Osteocyte (in vitro differentiated cells): ENCODE measurements around the gene BCL3. TPM values are rescaled to one million over a fixed set of nuclear protein-coding genes. Genes with fewer than 3 reads are reported as not detected.

Source experiments
- DNase-seq: peaks from one replicate; pipeline ENCODE4 v3.0.0; 2021; ENCODE audit warnings: mixed read lengths; ENCODE audit not compliant: unreplicated experiment; ENCODE audit errors: extremely low spot score
- H3K27ac Mint-ChIP-seq: one replicate; pipeline ENCODE4 v1.8.0; 2021; ENCODE audit warnings: mild to moderate bottlenecking, mixed read lengths; ENCODE audit not compliant: unreplicated experiment
- H3K27me3 Mint-ChIP-seq: one replicate; pipeline ENCODE4 v1.8.0; 2021; ENCODE audit warnings: mixed read lengths; ENCODE audit not compliant: unreplicated experiment
- H3K36me3 Mint-ChIP-seq: one replicate; pipeline ENCODE4 v1.8.0; 2021; ENCODE audit warnings: mixed read lengths; ENCODE audit not compliant: unreplicated experiment
- H3K4me1 Mint-ChIP-seq: one replicate; pipeline ENCODE4 v1.8.0; 2021; ENCODE audit warnings: mixed read lengths; ENCODE audit not compliant: unreplicated experiment
- H3K4me3 Mint-ChIP-seq: one replicate; pipeline ENCODE4 v1.8.0; 2021; ENCODE audit warnings: mild to moderate bottlenecking, moderate library complexity, mixed read lengths; ENCODE audit not compliant: unreplicated experiment
- H3K9me3 Mint-ChIP-seq: one replicate; pipeline ENCODE4 v1.8.0; 2021; ENCODE audit warnings: mixed read lengths; ENCODE audit not compliant: unreplicated experiment
- total RNA-seq: library from RNA; stranded (reverse); gene quantifications from 2 replicates; pipeline ENCODE4 v1.2.1, GENCODE V29; 2021
- TF ChIP-seq, protein P1 (sequence below): fragments of 200-600 bp; sonication (generic); IDR thresholded peaks from 2 replicates; pipeline ENCODE4 v1.5.0; 2021; ENCODE audit warnings: antibody characterized with exemption, mild to moderate bottlenecking, moderate library complexity

The BCL3 gene
- total RNA-seq, 1 donor from 2014 or later = 15.3 TPM

DNA sequence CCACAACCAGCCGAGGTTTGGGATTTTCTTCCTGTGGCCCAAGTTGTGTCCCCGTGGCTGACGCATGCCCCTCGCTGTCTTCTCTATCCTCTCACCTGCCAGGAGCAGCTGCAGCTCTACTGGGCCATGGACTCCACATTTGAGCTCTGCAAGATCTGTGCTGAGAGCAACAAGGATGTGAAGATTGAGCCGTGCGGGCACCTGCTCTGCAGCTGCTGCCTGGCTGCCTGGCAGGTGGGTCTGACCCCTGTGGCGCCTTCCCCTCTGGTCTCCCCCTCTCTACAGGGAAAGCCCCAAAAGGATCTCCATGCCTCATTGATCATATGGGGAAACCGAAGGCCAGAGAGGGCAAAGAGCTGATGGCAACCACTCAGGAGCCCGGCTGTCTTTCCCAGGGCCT is 43.8 kb downstream of the BCL3 start:
- H3K27ac Mint-ChIP-seq = no peak overlapping the region
- TF ChIP-seq, protein P1, sequence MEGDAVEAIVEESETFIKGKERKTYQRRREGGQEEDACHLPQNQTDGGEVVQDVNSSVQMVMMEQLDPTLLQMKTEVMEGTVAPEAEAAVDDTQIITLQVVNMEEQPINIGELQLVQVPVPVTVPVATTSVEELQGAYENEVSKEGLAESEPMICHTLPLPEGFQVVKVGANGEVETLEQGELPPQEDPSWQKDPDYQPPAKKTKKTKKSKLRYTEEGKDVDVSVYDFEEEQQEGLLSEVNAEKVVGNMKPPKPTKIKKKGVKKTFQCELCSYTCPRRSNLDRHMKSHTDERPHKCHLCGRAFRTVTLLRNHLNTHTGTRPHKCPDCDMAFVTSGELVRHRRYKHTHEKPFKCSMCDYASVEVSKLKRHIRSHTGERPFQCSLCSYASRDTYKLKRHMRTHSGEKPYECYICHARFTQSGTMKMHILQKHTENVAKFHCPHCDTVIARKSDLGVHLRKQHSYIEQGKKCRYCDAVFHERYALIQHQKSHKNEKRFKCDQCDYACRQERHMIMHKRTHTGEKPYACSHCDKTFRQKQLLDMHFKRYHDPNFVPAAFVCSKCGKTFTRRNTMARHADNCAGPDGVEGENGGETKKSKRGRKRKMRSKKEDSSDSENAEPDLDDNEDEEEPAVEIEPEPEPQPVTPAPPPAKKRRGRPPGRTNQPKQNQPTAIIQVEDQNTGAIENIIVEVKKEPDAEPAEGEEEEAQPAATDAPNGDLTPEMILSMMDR = no peak
- no peaks in the 10 kb centered on the region for H3K9me3 Mint-ChIP-seq

DNA sequence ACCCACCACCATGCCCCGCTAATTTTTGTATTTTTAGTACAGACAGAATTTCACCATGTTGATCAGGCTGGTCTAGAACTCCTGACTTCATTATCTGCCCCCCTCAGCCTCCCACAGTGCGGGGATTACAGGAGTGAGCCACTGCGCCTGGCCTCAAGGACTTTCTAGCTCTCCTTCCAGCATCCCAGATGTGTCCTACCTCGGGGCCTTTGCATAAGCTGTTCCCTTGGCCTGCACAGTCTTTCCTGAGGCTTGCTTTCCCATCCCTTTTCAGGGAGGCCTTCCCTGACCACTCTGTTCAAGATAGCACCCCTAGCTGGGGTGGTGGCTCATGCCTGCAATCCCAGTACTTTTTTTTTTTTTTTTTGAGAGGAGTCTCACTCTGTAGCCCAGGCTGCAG is 46.1 kb downstream of the BCL3 start:
- Mint-ChIP-seq H3K36me3 (no peaks in the 10 kb centered on the region), H3K4me1 (peaks cover 6% of the 10 kb centered on the region), H3K27ac (no peak overlapping the region), H3K9me3 (no peaks in the 10 kb centered on the region), H3K4me3 (no peak overlapping the region), H3K27me3 (no peaks in the 10 kb centered on the region)
- TF ChIP-seq, protein P1 = no peak
- DNase-seq = no peak

More for the DNA sequence above, 43.8 kb downstream of the BCL3 start:
- H3K36me3 Mint-ChIP-seq = no peaks in the 10 kb centered on the region
- no peak overlapping the region for H3K4me3 Mint-ChIP-seq
- DNase-seq = no peak
- peaks cover 6% of the 10 kb centered on the region for H3K4me1 Mint-ChIP-seq
- no peaks in the 10 kb centered on the region for H3K27me3 Mint-ChIP-seq

DNA sequence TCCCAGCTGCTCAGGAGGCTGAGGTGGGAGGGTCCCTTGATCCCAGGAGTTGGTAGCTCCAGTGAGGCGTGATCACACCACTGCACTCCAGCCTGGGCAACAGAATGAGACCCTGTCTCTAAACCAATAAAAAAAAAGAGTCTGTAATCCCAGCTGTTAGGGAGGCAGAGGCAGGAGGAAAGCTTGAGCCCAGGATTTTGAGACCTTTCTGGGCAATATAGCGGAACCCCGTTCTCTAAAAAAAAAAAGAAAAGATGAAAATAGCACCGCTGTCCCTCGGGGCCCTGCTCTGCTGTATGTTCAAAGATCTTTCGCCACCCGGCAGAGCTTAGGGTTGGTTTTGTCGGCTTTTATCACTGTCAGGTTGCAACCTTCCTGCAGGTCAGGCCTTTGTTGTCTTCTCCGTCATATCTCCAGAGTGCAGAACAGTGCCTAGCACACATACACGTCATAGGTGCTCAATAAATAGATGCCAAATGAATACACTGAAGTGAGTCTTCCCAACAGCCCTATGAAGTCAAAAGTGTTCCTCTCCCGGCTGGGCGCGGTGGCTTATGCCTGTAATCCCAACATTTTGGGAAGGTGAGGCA is 47.0 kb downstream of the BCL3 start:
- TF ChIP-seq, protein P1 = no peak
- Mint-ChIP-seq H3K4me1 (peaks cover 6% of the 10 kb centered on the region), H3K4me3 (no peak overlapping the region), H3K27me3 (no peaks in the 10 kb centered on the region), H3K27ac (no peak overlapping the region), H3K36me3 (no peaks in the 10 kb centered on the region), H3K9me3 (no peaks in the 10 kb centered on the region)
- no peak for DNase-seq

DNA sequence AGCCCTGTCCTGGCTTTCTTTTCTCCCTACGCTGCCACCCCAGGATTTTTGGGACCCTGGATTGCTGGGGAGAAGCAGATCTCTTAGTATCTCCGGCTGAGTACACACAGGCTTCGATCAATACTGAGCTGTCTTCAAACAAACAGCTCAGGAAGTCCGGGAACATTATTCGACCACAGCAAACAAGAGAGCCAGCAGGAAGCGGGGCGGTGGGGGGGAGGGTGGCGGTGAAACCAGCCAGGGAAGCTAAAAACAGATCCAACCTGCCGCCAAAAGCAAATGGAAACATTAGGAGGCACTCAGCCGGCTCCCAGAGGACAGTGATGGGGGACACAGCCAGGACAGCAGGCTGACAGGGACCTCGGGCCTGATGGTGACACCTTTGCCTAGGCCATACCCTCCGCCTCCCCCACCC is 48.2 kb downstream of the BCL3 start:
- no peaks in the 10 kb centered on the region for H3K9me3 Mint-ChIP-seq
- peaks cover 6% of the 10 kb centered on the region for H3K4me1 Mint-ChIP-seq
- no peak overlapping the region for H3K4me3 Mint-ChIP-seq
- DNase-seq = no peak
- peak overlapping the region; percentile 27 for H3K27ac Mint-ChIP-seq
- TF ChIP-seq, protein P1 = no peak
- H3K36me3 Mint-ChIP-seq = no peaks in the 10 kb centered on the region
- no peaks in the 10 kb centered on the region for H3K27me3 Mint-ChIP-seq

DNA sequence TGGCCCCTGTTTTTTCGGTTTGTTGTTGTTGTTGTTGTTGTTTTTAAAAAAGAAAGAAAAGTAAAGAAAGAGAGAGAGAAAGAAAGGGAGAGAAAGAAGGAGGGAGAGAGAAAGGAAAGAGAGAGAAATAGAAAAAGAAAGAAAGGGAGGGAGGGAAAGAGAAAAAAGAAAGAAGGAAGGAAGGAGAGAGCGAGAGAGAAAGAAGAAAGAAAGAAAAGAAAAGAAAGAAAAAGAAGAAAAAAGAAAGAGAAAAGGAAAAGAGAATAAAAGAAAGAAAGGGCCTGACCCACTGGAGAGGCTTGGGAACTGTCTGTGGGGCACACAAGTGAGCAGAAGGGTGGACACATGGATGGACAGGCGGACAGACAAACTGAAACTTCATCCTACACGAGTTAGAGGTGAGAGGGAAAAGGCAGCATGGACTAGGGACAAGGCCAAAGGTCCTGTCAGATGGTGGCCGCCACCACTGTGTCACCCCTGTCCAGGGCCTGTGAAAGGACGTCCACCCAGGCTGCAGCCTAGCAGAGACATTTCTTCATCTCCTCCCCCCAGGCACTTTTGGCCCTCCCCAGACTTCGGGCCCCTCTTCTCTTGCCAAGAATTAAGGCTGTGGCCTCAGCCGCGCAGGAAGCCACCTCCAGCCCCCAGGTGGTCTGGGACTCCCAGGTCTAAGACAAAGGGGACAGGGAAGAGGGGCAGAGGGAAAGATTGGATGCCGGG is 51.3 kb downstream of the BCL3 start:
- H3K36me3 Mint-ChIP-seq = no peaks in the 10 kb centered on the region

More for the DNA sequence above, 51.3 kb downstream of the BCL3 start:
- no peak for DNase-seq
- peaks cover 6% of the 10 kb centered on the region for H3K4me1 Mint-ChIP-seq
- peaks cover 9% of the 10 kb centered on the region for H3K27me3 Mint-ChIP-seq
- H3K4me3 Mint-ChIP-seq = no peak overlapping the region
- H3K27ac Mint-ChIP-seq = no peak overlapping the region
- H3K9me3 Mint-ChIP-seq = no peaks in the 10 kb centered on the region
- TF ChIP-seq, protein P1 = no peak
